RWPE2 (cell line): ENCODE data around the gene CLEC18A.

ENCODE experiments used
- ATAC-seq: fragments of 200-7000 bp; cut with Tn5 transposase; 3 replicates; pipeline ENCODE4 v1.9.1; 2021; ENCODE audit warnings: low read depth
- DNase-seq: peaks from one replicate; pipeline ENCODE4 v3.0.0-alpha.2; 2020; ENCODE audit warnings: low spot score
- H3K27ac ChIP-seq: fragments of 450-650 bp; 2 replicates; pipeline ENCODE4 v1.5.1; 2017; ENCODE audit warnings: mild to moderate bottlenecking; ENCODE audit not compliant: poor library complexity, severe bottlenecking
- H3K27me3 ChIP-seq: fragments of 250-450 bp; sonication (Bioruptor Pico); 2 replicates; pipeline ENCODE4 v1.5.1; 2021; ENCODE audit warnings: mild to moderate bottlenecking, moderate library complexity; ENCODE audit not compliant: insufficient read depth, poor library complexity, severe bottlenecking
- H3K36me3 ChIP-seq: fragments of 250-450 bp; sonication (Bioruptor Pico); 2 replicates; pipeline ENCODE4 v1.5.1; 2020; ENCODE audit warnings: low read depth, mild to moderate bottlenecking, moderate library complexity
- H3K4me1 ChIP-seq: fragments of 250-450 bp; sonication (Bioruptor Pico); 2 replicates; pipeline ENCODE4 v1.5.1; 2021; ENCODE audit warnings: mild to moderate bottlenecking, moderate library complexity; ENCODE audit not compliant: insufficient read depth, poor library complexity, severe bottlenecking
- H3K4me3 ChIP-seq: fragments of 250-450 bp; sonication (Bioruptor Pico); 2 replicates; pipeline ENCODE4 v1.5.1; 2021; ENCODE audit warnings: mild to moderate bottlenecking, moderate library complexity; ENCODE audit not compliant: severe bottlenecking
- H3K9me3 ChIP-seq: fragments of 250-450 bp; sonication (Bioruptor Pico); 2 replicates; pipeline ENCODE4 v1.5.1; 2021; ENCODE audit warnings: mild to moderate bottlenecking, moderate library complexity; ENCODE audit not compliant: severe bottlenecking
- TF ChIP-seq, protein P1 (sequence below): fragments of 450-650 bp; IDR thresholded peaks from one replicate; pipeline ENCODE4 v1.5.1; 2017; ENCODE audit warnings: mild to moderate bottlenecking, moderate library complexity; ENCODE audit not compliant: poor library complexity, severe bottlenecking

CLEC18A gene

DNA sequence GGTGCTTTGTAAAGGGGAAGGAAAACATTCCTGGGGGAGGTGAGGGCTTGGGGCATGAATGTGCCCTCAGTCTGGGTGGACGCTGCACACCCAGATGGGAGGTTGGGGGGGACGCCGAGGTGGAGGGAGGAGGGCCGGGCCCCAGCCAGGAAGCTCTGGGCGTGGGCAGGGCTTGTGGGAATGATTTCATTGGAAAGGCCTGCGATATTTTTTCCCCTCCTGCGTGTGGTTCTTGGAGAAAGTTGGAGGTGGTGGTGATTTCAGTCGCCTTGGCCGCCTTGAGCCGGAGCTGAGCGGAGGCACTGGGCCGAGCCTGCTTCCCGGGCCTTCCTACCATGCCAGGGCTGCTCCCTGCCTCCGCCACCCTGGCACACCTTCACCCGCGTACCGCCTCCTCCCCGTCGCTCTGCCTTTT is 26.4 kb upstream of the CLEC18A start:
- H3K27me3 ChIP-seq = no peaks in the 10 kb centered on the region
- H3K4me3 ChIP-seq = no peak overlapping the region
- H3K9me3 ChIP-seq = no peaks in the 10 kb centered on the region
- H3K27ac ChIP-seq = no peak overlapping the region
- no peaks in the 10 kb centered on the region; the same call in 1 of the 2 replicates for H3K36me3 ChIP-seq
- ATAC-seq = peak; percentile 64
- peaks cover 7% of the 10 kb centered on the region for H3K4me1 ChIP-seq
- TF ChIP-seq, protein P1, sequence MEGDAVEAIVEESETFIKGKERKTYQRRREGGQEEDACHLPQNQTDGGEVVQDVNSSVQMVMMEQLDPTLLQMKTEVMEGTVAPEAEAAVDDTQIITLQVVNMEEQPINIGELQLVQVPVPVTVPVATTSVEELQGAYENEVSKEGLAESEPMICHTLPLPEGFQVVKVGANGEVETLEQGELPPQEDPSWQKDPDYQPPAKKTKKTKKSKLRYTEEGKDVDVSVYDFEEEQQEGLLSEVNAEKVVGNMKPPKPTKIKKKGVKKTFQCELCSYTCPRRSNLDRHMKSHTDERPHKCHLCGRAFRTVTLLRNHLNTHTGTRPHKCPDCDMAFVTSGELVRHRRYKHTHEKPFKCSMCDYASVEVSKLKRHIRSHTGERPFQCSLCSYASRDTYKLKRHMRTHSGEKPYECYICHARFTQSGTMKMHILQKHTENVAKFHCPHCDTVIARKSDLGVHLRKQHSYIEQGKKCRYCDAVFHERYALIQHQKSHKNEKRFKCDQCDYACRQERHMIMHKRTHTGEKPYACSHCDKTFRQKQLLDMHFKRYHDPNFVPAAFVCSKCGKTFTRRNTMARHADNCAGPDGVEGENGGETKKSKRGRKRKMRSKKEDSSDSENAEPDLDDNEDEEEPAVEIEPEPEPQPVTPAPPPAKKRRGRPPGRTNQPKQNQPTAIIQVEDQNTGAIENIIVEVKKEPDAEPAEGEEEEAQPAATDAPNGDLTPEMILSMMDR = no peak
- no peak for DNase-seq

- Histone ChIP-seq H3K4me1 (peaks cover 7% of the 10 kb centered on the region), H3K36me3 (peaks cover 4% of the 10 kb centered on the region), H3K9me3 (no peaks in the 10 kb centered on the region), H3K4me3 (no peak overlapping the region), H3K27me3 (no peaks in the 10 kb centered on the region), H3K27ac (no peak overlapping the region)
- DNase-seq (no peak), ATAC-seq (no peak)
- TF ChIP-seq, protein P1 = no peak
Measured at GRCh38 chr16:69925311-69925710, 25.8 kb upstream of the CLEC18A start.

DNA sequence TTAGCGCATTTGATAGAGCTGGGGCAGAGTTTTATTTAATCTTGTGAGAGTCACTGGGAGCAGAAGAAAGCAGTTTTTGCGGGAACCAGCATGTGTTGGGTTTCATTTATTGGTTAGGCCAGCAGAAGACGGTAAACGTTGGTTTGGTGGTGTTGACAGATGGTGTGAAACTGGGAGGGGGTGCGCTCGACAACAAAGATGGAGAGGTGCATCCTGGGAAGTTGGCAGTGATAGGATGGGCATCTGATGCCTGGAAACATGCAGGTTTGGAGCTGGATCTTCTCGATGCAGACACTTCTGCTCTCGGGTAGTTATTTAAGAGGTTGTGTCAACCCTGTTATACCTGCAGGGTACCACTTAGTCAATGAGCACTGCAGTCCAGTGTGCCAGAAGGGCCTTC is 24.9 kb upstream of the CLEC18A start:
- peaks cover 7% of the 10 kb centered on the region for H3K4me1 ChIP-seq
- ATAC-seq (no peak), DNase-seq (no peak)
- H3K4me3 ChIP-seq = no peak overlapping the region
- H3K36me3 ChIP-seq = peaks cover 14% of the 10 kb centered on the region
- H3K9me3 ChIP-seq = no peaks in the 10 kb centered on the region
- no peaks in the 10 kb centered on the region for H3K27me3 ChIP-seq
- H3K27ac ChIP-seq = no peak overlapping the region
- TF ChIP-seq, protein P1 = no peak

- TF ChIP-seq, protein P1 = no peak
- DNase-seq (no peak), ATAC-seq (no peak)
- H3K27me3 ChIP-seq = no peaks in the 10 kb centered on the region
- no peak overlapping the region for H3K4me3 ChIP-seq
- H3K36me3 ChIP-seq = peaks cover 22% of the 10 kb centered on the region
- no peaks in the 10 kb centered on the region for H3K9me3 ChIP-seq
- H3K27ac ChIP-seq = no peak overlapping the region
- peaks cover 7% of the 10 kb centered on the region for H3K4me1 ChIP-seq
Measured at GRCh38 chr16:69927056-69927757, 23.9 kb upstream of the CLEC18A start.

DNA sequence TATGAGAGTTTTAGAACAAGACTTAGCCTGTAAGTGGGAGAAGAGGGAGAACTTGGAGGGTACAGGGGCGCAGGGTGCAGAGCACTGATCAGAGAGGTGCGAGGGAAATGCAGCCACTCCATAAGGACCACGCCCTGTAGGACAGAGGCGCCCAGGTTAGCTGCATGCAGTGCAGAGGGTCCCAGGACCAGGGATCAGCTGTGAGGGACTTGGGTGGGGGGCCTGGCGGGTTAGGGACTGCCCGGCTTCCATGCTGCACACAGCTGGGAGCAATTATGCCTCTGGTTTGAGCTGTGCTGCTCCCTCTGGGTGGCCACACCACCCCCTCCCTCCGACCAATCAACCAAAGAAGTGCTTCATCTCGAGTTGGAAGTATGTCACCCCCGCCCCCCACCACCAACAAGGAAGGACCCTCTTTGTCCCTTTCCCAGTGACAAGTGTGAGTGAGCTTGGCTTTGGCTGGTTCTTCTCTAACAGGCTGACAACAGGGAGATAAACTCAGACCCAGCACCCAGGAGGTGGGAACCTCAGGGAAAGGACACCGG is 22.2 kb upstream of the CLEC18A start:
- Histone ChIP-seq H3K27ac (no peak overlapping the region), H3K36me3 (peaks cover 22% of the 10 kb centered on the region), H3K4me1 (peaks cover 7% of the 10 kb centered on the region), H3K4me3 (no peak overlapping the region), H3K27me3 (no peaks in the 10 kb centered on the region), H3K9me3 (no peaks in the 10 kb centered on the region)
- DNase-seq (no peak), ATAC-seq (no peak)
- TF ChIP-seq, protein P1 = no peak
